Mesendoderm (in vitro differentiated cells): ENCODE results near the gene GATAD2A.
"Not testable (repeated sequence)": the region's sequence is repeated elsewhere in the genome, so short reads cannot be mapped to it uniquely, and the experiment has no call there.

Experiments used
- DNase-seq: peaks from one replicate; pipeline ENCODE4 v3.0.0; 2013
- H2AK5ac ChIP-seq: 2 replicates; pipeline ENCODE4 v1.6.1; 2013; ENCODE audit warnings: low read length, inconsistent platforms
- H2BK120ac ChIP-seq: 2 replicates; pipeline ENCODE4 v1.6.1; 2013; ENCODE audit warnings: low read depth, mild to moderate bottlenecking, low read length, moderate library complexity, mixed read lengths
- H2BK15ac ChIP-seq: replicated peaks from 2 replicates; pipeline ENCODE4 v1.6.1; 2013; ENCODE audit warnings: low read depth, mild to moderate bottlenecking, moderate library complexity
- H2BK5ac ChIP-seq: 2 replicates; pipeline ENCODE4 v1.6.1; 2013; ENCODE audit warnings: low read length, inconsistent platforms
- H3K18ac ChIP-seq: 2 replicates; pipeline ENCODE4 v1.6.1; 2013; ENCODE audit warnings: mild to moderate bottlenecking, low read length, mixed read lengths
- H3K23ac ChIP-seq: one replicate; pipeline ENCODE4 v1.6.1; 2013; ENCODE audit warnings: low read length
- H3K27ac ChIP-seq: 2 replicates; pipeline ENCODE4 v1.5.1; 2013; ENCODE audit warnings: low read depth, mild to moderate bottlenecking, inconsistent platforms, low read length, moderate library complexity
- H3K27me3 ChIP-seq: 2 replicates; pipeline ENCODE4 v1.6.1; 2013; ENCODE audit warnings: low read length, control low read depth, mild to moderate bottlenecking, inconsistent platforms; ENCODE audit not compliant: insufficient read depth, poor library complexity
- H3K36me3 ChIP-seq: 2 replicates; pipeline ENCODE4 v1.6.1; 2013; ENCODE audit warnings: low read length, inconsistent platforms; ENCODE audit not compliant: control insufficient read depth, insufficient read depth
- H3K4ac ChIP-seq: one replicate; pipeline ENCODE4 v1.6.1; 2013; ENCODE audit warnings: low read depth, mild to moderate bottlenecking, low read length, moderate library complexity
- H3K4me1 ChIP-seq: 2 replicates; pipeline ENCODE4 v1.6.1; 2013; ENCODE audit warnings: low read depth, low read length, inconsistent platforms; ENCODE audit not compliant: control insufficient read depth
- H3K4me2 ChIP-seq: 2 replicates; pipeline ENCODE4 v1.6.1; 2013; ENCODE audit warnings: low read length
- H3K4me3 ChIP-seq: 2 replicates; pipeline ENCODE4 v1.5.1; 2013; ENCODE audit warnings: mild to moderate bottlenecking, low read length
- H3K56ac ChIP-seq: one replicate; pipeline ENCODE4 v1.6.1; 2013; ENCODE audit warnings: low read length
- H3K79me1 ChIP-seq: 2 replicates; pipeline ENCODE4 v1.6.1; 2013; ENCODE audit warnings: low read length, inconsistent platforms
- H3K79me2 ChIP-seq: 2 replicates; pipeline ENCODE4 v1.6.1; 2013; ENCODE audit warnings: mild to moderate bottlenecking, low read length; ENCODE audit not compliant: control insufficient read depth, insufficient read depth
- H3K9ac ChIP-seq: 2 replicates; pipeline ENCODE4 v1.6.1; 2013; ENCODE audit warnings: low read length, inconsistent platforms
- H4K5ac ChIP-seq: one replicate; pipeline ENCODE4 v1.6.1; 2013; ENCODE audit warnings: low read length
- H4K8ac ChIP-seq: one replicate; pipeline ENCODE4 v1.6.1; 2013; ENCODE audit warnings: low read depth, mild to moderate bottlenecking, control low read depth, low read length, moderate library complexity
- WGBS: extraction: QIAGEN DNeasy Blood & Tissue Kit; methylation state at CpG from one replicate; pipeline ENCODE4 v1.1.7; 2013; ENCODE audit warnings: low lambda C conversion rate, missing lambda C conversion rate; ENCODE audit not compliant: insufficient coverage; ENCODE audit errors: extremely low coverage; 5-methylcytosine and 5-hydroxymethylcytosine counted together

The GATAD2A gene

DNA sequence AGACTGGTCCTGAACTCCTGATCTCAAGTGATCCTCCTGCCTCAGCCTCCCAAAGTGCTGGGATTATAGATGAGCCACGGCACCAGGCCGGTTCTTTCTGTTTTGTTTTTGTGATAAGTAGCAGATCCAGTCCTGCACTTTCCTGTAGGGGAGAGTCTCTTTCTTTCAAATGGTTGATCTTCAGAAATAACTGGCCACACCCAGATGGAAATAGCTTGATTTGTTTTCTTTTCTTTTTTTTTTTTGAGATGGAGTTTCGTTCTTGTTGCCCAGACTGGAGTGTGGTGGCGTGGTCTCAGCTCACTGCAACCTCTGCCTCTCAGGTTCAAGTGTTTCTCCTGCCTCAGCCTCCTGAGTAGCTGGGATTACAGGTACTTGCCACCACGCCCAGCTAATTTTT lies 66.6 kb downstream of the GATAD2A start:
- not testable (repeated sequence) for H3K23ac ChIP-seq
- WGBS, result no CpG with 5 or more reads among the region's 5 CpGs

DNA sequence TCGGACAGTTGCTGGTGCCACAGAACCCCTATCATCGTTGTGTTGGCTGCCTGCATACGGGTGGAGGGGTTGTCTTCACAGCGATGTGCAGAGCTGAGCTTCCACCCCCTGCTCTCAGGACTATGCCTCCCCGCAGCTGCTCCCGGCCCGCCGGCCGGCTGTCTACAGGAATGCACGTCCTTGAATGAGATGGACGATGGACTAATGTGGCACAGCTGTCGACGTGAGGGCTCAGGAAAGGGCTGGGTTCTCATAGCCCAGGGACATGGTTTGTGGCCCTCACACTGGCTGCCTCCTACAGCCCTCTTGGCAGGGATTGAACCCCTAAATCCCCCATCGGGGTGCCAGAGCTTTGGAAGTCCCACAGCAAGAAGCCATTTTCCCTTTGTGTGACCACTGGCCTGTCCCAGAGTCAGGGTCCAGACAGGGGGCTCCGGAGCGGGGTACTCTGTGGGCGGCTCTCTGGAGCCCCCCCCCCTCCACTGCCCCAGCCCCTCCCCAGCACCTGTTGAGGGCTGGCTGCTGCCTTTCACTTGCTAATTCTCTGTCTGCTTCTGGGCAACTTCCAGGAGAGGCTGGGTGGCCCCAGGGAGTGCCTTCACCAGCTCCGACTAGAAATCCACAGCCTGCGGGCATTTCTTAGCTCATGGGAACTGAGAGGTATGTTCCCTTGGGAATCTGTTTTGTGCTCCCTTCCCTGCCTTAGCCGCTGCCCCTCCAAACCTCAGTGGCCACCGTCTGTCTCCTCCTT lies 69.7 kb downstream of the GATAD2A start:
- Histone ChIP-seq H3K27me3 (no peaks in the 10 kb centered on the region), H3K56ac (peak overlapping the region; percentile 10), H3K4me3 (no peak overlapping the region), H3K36me3 (no peaks in the 10 kb centered on the region), H2BK120ac (no peak overlapping the region), H4K5ac (no peak overlapping the region), H3K4ac (no peak overlapping the region), H3K9ac (peak overlapping the region; percentile 32), H3K4me2 (no peak overlapping the region), H3K4me1 (no peaks in the 10 kb centered on the region), H3K79me1 (peaks cover 41% of the 10 kb centered on the region), H3K18ac (no peak overlapping the region), H3K23ac (no peak overlapping the region), H3K79me2 (peaks cover 72% of the 10 kb centered on the region), H4K8ac (no peak overlapping the region), H2AK5ac (no peak overlapping the region), H2BK5ac (no peak overlapping the region), H2BK15ac (no peak overlapping the region), H3K27ac (no peak overlapping the region)
- DNase-seq, result peak; percentile 67
- no CpG with 5 or more reads among the region's 21 CpGs for WGBS

More for the DNA sequence above, 66.6 kb downstream of the GATAD2A start:
- not testable (repeated sequence) for H2BK5ac ChIP-seq, H3K4me1 ChIP-seq, H3K9ac ChIP-seq, H3K56ac ChIP-seq, H2BK120ac ChIP-seq, H3K4me3 ChIP-seq, H4K5ac ChIP-seq, H4K8ac ChIP-seq, H3K27ac ChIP-seq, H2BK15ac ChIP-seq, H2AK5ac ChIP-seq, DNase-seq, H3K18ac ChIP-seq, H3K4ac ChIP-seq, H3K27me3 ChIP-seq, H3K36me3 ChIP-seq, H3K4me2 ChIP-seq
- Histone ChIP-seq H3K79me2 (peaks cover 54% of the 10 kb centered on the region), H3K79me1 (peaks cover 39% of the 10 kb centered on the region)

DNA sequence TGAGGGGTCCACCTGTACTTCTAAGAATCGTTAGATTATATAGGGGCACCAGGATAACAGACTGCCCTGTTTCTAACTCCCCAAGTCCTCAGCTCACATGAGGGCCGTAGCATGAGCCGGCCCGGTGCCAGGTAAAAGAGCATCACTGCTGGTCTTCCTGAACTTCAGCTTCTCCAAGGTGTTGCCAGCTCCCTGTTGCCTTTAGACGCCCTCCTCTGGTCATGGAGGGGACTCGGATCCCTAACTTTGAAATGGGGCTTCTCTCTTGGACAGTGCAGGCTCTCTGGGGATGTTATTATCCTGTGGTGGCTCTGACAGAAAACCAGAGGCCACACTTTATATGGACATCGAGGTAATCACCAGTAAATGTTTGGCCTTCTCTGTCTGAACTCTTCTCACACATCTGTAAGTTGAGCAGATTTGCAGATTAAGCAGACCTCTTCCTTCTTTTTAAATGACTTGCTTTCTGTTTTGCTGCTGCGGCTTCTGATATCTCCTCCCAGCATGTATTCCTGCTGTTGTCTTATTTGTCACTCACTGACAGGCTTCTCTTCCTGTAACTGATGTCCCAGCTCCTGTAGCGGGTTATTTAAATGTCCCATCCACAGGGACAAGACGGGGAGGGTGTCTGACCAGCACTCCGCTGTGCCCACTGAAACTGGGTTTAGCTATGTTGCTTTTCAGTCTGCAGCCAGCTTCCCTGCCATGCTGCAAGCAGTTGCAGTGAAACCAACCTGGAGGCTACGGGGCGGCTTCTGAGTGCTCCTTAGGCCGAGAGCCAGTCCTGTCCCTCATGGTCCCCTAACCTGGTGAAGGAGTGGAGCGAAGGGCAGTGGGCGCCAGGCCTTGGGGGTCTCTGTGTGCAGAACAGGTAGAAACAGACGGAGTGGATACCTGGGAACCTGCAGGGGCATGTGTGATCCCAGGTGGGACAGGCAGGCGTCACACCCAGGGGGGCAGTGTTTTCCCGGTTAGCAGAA lies 70.7 kb downstream of the GATAD2A start:
- WGBS, result no CpG with 5 or more reads among the region's 19 CpGs
- Histone ChIP-seq H3K9ac (no peak overlapping the region), H3K27me3 (no peaks in the 10 kb centered on the region), H3K4me1 (no peaks in the 10 kb centered on the region), H3K4me2 (no peak overlapping the region), H3K79me1 (peaks cover 50% of the 10 kb centered on the region), H3K27ac (no peak overlapping the region), H3K56ac (peak overlapping the region; percentile 10), H3K4ac (no peak overlapping the region), H4K5ac (no peak overlapping the region), H2AK5ac (no peak overlapping the region), H3K23ac (no peak overlapping the region), H3K4me3 (no peak overlapping the region), H3K36me3 (peaks cover 4% of the 10 kb centered on the region), H2BK15ac (no peak overlapping the region), H3K79me2 (peaks cover 77% of the 10 kb centered on the region), H2BK5ac (no peak overlapping the region), H2BK120ac (no peak overlapping the region), H4K8ac (no peak overlapping the region), H3K18ac (no peak overlapping the region)
- peak; percentile 81 for DNase-seq

DNA sequence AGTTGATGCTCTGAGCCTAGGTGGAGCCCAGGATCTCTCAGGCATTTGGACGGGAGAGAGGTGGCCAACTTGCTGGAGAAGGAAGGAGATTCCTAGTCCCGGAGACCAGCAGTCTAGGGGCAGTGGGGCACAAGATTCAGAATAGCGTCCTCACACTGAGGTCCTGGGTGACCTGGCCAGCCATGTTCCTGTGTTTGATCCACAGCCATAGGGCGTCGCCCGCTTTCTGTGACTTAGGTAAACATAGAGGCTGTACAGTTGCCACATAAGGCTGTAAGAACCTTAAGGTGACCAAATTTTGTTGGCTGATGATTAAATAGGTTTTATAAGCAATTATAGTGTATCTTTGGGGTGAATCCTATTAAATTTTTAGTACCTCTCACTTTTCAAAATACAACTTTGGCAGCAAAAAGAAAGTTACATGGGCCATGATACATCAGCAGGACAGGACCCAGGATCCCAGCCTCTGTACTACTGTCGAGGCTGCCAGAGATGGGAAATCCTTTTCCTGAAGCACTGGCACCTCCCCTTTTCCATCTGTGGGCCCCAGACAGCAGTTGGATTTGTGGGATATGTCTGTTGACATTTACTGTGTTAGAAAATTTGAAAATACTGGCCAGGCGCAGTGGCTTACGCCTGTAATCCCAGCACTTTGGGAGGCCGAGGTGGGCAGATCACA lies 72.4 kb downstream of the GATAD2A start:
- H3K27me3 ChIP-seq, result no peaks in the 10 kb centered on the region

DNA sequence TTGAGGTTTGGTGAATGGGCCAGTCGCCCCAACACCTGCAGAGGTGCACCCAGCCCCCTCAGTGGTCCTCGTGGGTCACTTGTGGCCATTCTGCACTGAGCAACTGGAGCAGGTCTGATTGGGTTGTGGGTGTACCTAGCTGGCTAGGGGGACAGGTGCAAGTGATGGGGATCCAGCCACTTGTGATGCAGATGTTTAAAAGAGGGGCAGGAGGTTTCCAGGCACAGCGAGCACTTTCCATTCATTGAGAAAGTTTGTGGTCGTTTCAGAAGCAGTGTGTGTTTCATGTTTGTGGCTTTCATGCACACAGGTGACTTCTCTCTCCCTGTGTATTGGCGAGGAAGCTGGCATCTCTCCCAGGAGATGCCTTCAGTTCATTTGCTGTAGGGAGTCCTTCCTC lies 75.2 kb downstream of the GATAD2A start:
- no CpG with 5 or more reads among the region's 5 CpGs for WGBS

More for the DNA sequence above, 72.4 kb downstream of the GATAD2A start:
- H3K4me3 ChIP-seq, result no peak overlapping the region
- H3K79me1 ChIP-seq, result peaks cover 52% of the 10 kb centered on the region
- no peak overlapping the region for H3K4me2 ChIP-seq
- no peak overlapping the region for H2BK15ac ChIP-seq
- H3K4me1 ChIP-seq, result no peaks in the 10 kb centered on the region
- H4K8ac ChIP-seq, result no peak overlapping the region
- H3K56ac ChIP-seq, result no peak overlapping the region
- no peak overlapping the region for H3K23ac ChIP-seq
- H2AK5ac ChIP-seq, result no peak overlapping the region
- H3K9ac ChIP-seq, result no peak overlapping the region
- H3K79me2 ChIP-seq, result peaks cover 75% of the 10 kb centered on the region
- H3K27ac ChIP-seq, result no peak overlapping the region
- WGBS, result no CpG with 5 or more reads among the region's 10 CpGs
- no peak overlapping the region for H4K5ac ChIP-seq
- no peak overlapping the region for H2BK120ac ChIP-seq
- no peak overlapping the region for H3K18ac ChIP-seq
- no peak overlapping the region for H3K4ac ChIP-seq
- peaks cover 4% of the 10 kb centered on the region for H3K36me3 ChIP-seq
- no peak overlapping the region for H2BK5ac ChIP-seq
- no peak for DNase-seq

More for the DNA sequence above, 75.2 kb downstream of the GATAD2A start:
- Histone ChIP-seq H3K23ac (no peak overlapping the region), H2BK15ac (no peak overlapping the region), H3K4me3 (no peak overlapping the region), H3K4me1 (peaks cover 2% of the 10 kb centered on the region), H2AK5ac (no peak overlapping the region), H3K79me2 (peaks cover 73% of the 10 kb centered on the region), H4K5ac (no peak overlapping the region), H3K18ac (no peak overlapping the region), H3K9ac (no peak overlapping the region), H3K56ac (no peak overlapping the region), H4K8ac (no peak overlapping the region), H3K4me2 (no peak overlapping the region), H3K36me3 (peaks cover 5% of the 10 kb centered on the region), H2BK120ac (no peak overlapping the region), H2BK5ac (no peak overlapping the region), H3K27me3 (no peaks in the 10 kb centered on the region), H3K79me1 (peaks cover 38% of the 10 kb centered on the region), H3K4ac (no peak overlapping the region), H3K27ac (no peak overlapping the region)
- no peak for DNase-seq
